Aorta (tissue), 5 donors: Measurements from ENCODE around the gene NRBF2. TPM values are rescaled to one million over a fixed set of nuclear protein-coding genes. Genes with fewer than 3 reads are reported as not detected.

Experiments used
- ATAC-seq: fragments of 200-7000 bp; cut with Tn5 transposase; one replicate; pipeline ENCODE4 v1.9.1; 2022; ENCODE audit warnings: moderate library complexity; ENCODE audit not compliant: low FRiP score
- DNase-seq, 2 donors: peaks; one replicate each; pipeline ENCODE4 v3.0.0-alpha.2; 2020
- H3K27ac ChIP-seq, 2 donors: one replicate each; pipeline ENCODE4 v1.5.1; 2013; ENCODE audit warnings: low read length in 2 of 2, mild to moderate bottlenecking in 2 of 2, moderate library complexity in 2 of 2, control low read depth in 1 of 2, inconsistent platforms in 1 of 2, low read depth in 1 of 2
- H3K27me3 ChIP-seq, 2 donors: one replicate each; pipeline ENCODE4 v1.6.1; 2013; ENCODE audit warnings: control low read depth in 1 of 2, low read length in 1 of 2, mild to moderate bottlenecking in 1 of 2, moderate library complexity in 1 of 2; ENCODE audit not compliant: insufficient read depth in 2 of 2, control insufficient read depth in 1 of 2
- H3K36me3 ChIP-seq, 2 donors: one replicate each; pipeline ENCODE4 v1.6.1; 2013; ENCODE audit warnings: control low read depth in 1 of 2, low read length in 1 of 2, mild to moderate bottlenecking in 1 of 2; ENCODE audit not compliant: insufficient read depth in 2 of 2, control insufficient read depth in 1 of 2
- H3K4me1 ChIP-seq, 2 donors: one replicate each; pipeline ENCODE4 v1.6.1; 2013; ENCODE audit warnings: low read length in 2 of 2, control low read depth in 1 of 2, mild to moderate bottlenecking in 1 of 2, moderate library complexity in 1 of 2; ENCODE audit not compliant: insufficient read depth in 2 of 2, control insufficient read depth in 1 of 2
- H3K4me3 ChIP-seq, 2 donors: one replicate each; pipeline ENCODE4 v1.5.1; 2013; ENCODE audit warnings: low read length in 2 of 2, control low read depth in 1 of 2, mild to moderate bottlenecking in 1 of 2
- H3K9me3 ChIP-seq: one replicate; pipeline ENCODE4 v1.6.1; 2013; ENCODE audit warnings: mild to moderate bottlenecking, low read length; ENCODE audit not compliant: control insufficient read depth
- WGBS, 2 donors: extraction: QIAGEN DNeasy Blood & Tissue Kit; methylation state at CpG; one replicate each; pipeline ENCODE4 v1.1.7; 2013; 5-methylcytosine and 5-hydroxymethylcytosine counted together
- intact Hi-C, 2 donors: fragments of 100-400 bp; cut with DNase I; formaldehyde crosslinking; loops; one replicate each; pipeline versions ENCODE4 v1.14.2 to v1.15.0; 2022
- polyA plus RNA-seq, 2 donors: library from polyadenylated mRNA; stranded (reverse); fragments of 200-250 nt; gene quantifications; one replicate each; pipeline ENCODE4 v1.2.3, GENCODE V29; 2013
- total RNA-seq, 2 donors: library from RNA; stranded (reverse); fragmentation: NEBNext Ultra II Directional; extraction: Animal tissue kit (Norgen Biotek cat#: 25700); gene quantifications; one replicate each; pipeline ENCODE4 v1.2.1, GENCODE V29; 2021
- donor health status: healthy with polysubstance abuse.
- donor health status: Bipolar disorder and iron deficiency.
- donor health status: DM: no; HTN: no; CAD: no.
- donor health status: DM: no; HTN: no; CAD: no.
- donor health status: DM: yes; HTN: yes; CAD: no.

NRBF2 gene
- total and polyA plus RNA-seq, 4 donors, result 8.5 to 19.0 (median 16.9) TPM

- Histone ChIP-seq H3K4me1 (no peaks in the 10 kb centered on the region), H3K27me3 (no peaks in the 10 kb centered on the region), H3K27ac (no peak overlapping the region), H3K36me3 (peaks cover under 1 to 1% of the 10 kb centered on the region in 2 donors), H3K4me3 (no peak overlapping the region), H3K9me3 (no peaks in the 10 kb centered on the region)
- WGBS, 2 donors, result 91 to 93% methylated on average over 7 of the region's 7 CpGs
- intact Hi-C loops, result loop anchor here (5.0 to 10.0 kb wide), 4 partner anchors 462 to 652 kb away; no protein-coding TSS in a partner anchor
- no peak for DNase-seq
- ATAC-seq, result no peak
Measured at GRCh38 chr10:63165249-63165648, 32.1 kb downstream of the NRBF2 start.

GRCh38 chr10:63166742-63167258, 33.7 kb downstream of the NRBF2 start:
- Histone ChIP-seq H3K9me3 (no peaks in the 10 kb centered on the region), H3K27ac (no peak overlapping the region), H3K4me3 (no peak overlapping the region), H3K36me3 (peaks cover 1 to 3% of the 10 kb centered on the region in 2 donors), H3K27me3 (no peaks in the 10 kb centered on the region), H3K4me1 (no peaks in the 10 kb centered on the region)
- intact Hi-C loops, result loop anchor here (2.0 to 10.0 kb wide), 6 partner anchors 461 to 651 kb away; no protein-coding TSS in a partner anchor
- DNase-seq (no peak), ATAC-seq (peak; percentile 79)
- 11% methylated on average over 3 of the region's 3 CpGs for WGBS, 2 donors

GRCh38 chr10:63168821-63169462, 35.8 kb downstream of the NRBF2 start:
- no peaks in the 10 kb centered on the region for H3K27me3 ChIP-seq
- H3K36me3 ChIP-seq, result peaks cover 1 to 3% of the 10 kb centered on the region in 2 donors
- ATAC-seq, result no peak
- H3K4me3 ChIP-seq, result no peak overlapping the region
- no peaks in the 10 kb centered on the region for H3K4me1 ChIP-seq
- H3K27ac ChIP-seq, result no peak overlapping the region
- intact Hi-C loops, result loop anchor here (5.0 to 10.0 kb wide), 4 partner anchors 458 to 648 kb away; no protein-coding TSS in a partner anchor
- no peak for DNase-seq
- no peaks in the 10 kb centered on the region for H3K9me3 ChIP-seq
- WGBS, 2 donors, result 40 to 45% methylated on average over 2 of the region's 2 CpGs

- Histone ChIP-seq H3K9me3 (no peaks in the 10 kb centered on the region), H3K27ac (no peak overlapping the region), H3K4me1 (no peaks in the 10 kb centered on the region), H3K27me3 (no peaks in the 10 kb centered on the region), H3K4me3 (no peak overlapping the region), H3K36me3 (peaks cover 0 to 3% of the 10 kb centered on the region in 2 donors)
- DNase-seq, result no peak
- WGBS, 2 donors, result 84 to 93% methylated on average over 2 of the region's 2 CpGs
- intact Hi-C loops, result loop anchor here (5.0 to 10.0 kb wide), 4 partner anchors 458 to 648 kb away; no protein-coding TSS in a partner anchor
- no peak for ATAC-seq
Measured at GRCh38 chr10:63169624-63170023, 36.5 kb downstream of the NRBF2 start.

GRCh38 chr10:63171255-63171855, 38.2 kb downstream of the NRBF2 start:
- intact Hi-C loops, result no loop called here
- H3K27me3 ChIP-seq, result no peaks in the 10 kb centered on the region
- H3K4me1 ChIP-seq, result no peaks in the 10 kb centered on the region
- no peak for DNase-seq
- H3K9me3 ChIP-seq, result no peaks in the 10 kb centered on the region
- WGBS, 2 donors, result 8 to 9% methylated on average over 1 of the region's 1 CpG
- H3K36me3 ChIP-seq, result peaks cover 0 to 3% of the 10 kb centered on the region in 2 donors
- no peak overlapping the region for H3K4me3 ChIP-seq
- H3K27ac ChIP-seq, result peak overlapping the region in 1 of 2 donors; percentile 19
- peak; percentile 16 for ATAC-seq

GRCh38 chr10:63171926-63172325, 38.8 kb downstream of the NRBF2 start:
- WGBS, 2 donors, result 79 to 81% methylated on average over 1 of the region's 1 CpG
- peaks cover 0 to 3% of the 10 kb centered on the region in 2 donors for H3K36me3 ChIP-seq
- no peaks in the 10 kb centered on the region for H3K27me3 ChIP-seq
- H3K27ac ChIP-seq, result no peak overlapping the region
- H3K9me3 ChIP-seq, result no peaks in the 10 kb centered on the region
- H3K4me1 ChIP-seq, result no peaks in the 10 kb centered on the region
- ATAC-seq (no peak), DNase-seq (no peak)
- H3K4me3 ChIP-seq, result no peak overlapping the region
- intact Hi-C loops, result no loop called here

- no peaks in the 10 kb centered on the region for H3K4me1 ChIP-seq
- intact Hi-C loops, result no loop called here
- H3K27ac ChIP-seq, result no peak overlapping the region
- peaks cover 0 to 3% of the 10 kb centered on the region in 2 donors for H3K36me3 ChIP-seq
- no peaks in the 10 kb centered on the region for H3K9me3 ChIP-seq
- H3K27me3 ChIP-seq, result no peaks in the 10 kb centered on the region
- WGBS, 2 donors, result 95 to 96% methylated on average over 1 of the region's 1 CpG
- ATAC-seq (no peak), DNase-seq (no peak)
- no peak overlapping the region for H3K4me3 ChIP-seq
Measured at GRCh38 chr10:63173468-63174232, 40.5 kb downstream of the NRBF2 start.

GRCh38 chr10:63175534-63175933, 42.4 kb downstream of the NRBF2 start:
- Histone ChIP-seq H3K9me3 (no peaks in the 10 kb centered on the region), H3K4me3 (no peak overlapping the region), H3K27ac (no peak overlapping the region), H3K27me3 (no peaks in the 10 kb centered on the region), H3K4me1 (no peaks in the 10 kb centered on the region), H3K36me3 (no peaks in the 10 kb centered on the region)
- 67 to 77% methylated on average over 1 of the region's 1 CpG for WGBS, 2 donors
- intact Hi-C loops, result no loop called here
- no peak for ATAC-seq
- DNase-seq, result no peak
